Measurements from ENCODE around the gene SAMD15.

GRCh38 chr14:77377502-77377844 is 294 bp downstream of the SAMD15 start:
- no peak for TF ChIP-seq POLR2A (IDR thresholded peaks at IDR 0.05; ENCODE audit: low read depth, low read length)
- no peak for TF ChIP-seq SPI1 (IDR thresholded peaks at IDR 0.05; ENCODE audit: low read depth, low read length)
- no peak for TF ChIP-seq POLR2AphosphoS5 (IDR thresholded peaks at IDR 0.05; ENCODE audit: low read depth, low read length)

All from GM12891 (cell line).